ENCODE measurements around the gene C1GALT1C1L. TPM values are rescaled to one million over a fixed set of nuclear protein-coding genes. Genes with fewer than 3 reads are reported as not detected.

Gene C1GALT1C1L
- total and polyA plus RNA-seq, 2 of the 13 experiments (the other 11 are each of a cell fraction or from before 2014, with no cell fraction given) = 1.3 to 2.4 TPM

- TF ChIP-seq ZNF562 (CRISPR knock-in tag; IDR thresholded peaks at IDR 0.05; ENCODE audit: borderline replicate concordance) (no peak), SMYD3 (CRISPR knock-in tag; IDR thresholded peaks at IDR 0.05) (peak; percentile 92), ZNF317 (CRISPR knock-in tag; IDR thresholded peaks at IDR 0.05) (peak; percentile 84; the same call in 1 of the 2 replicates), SOX5 (CRISPR knock-in tag; IDR thresholded peaks at IDR 0.05; ENCODE audit: borderline replicate concordance) (peak; percentile 95), NCOA2 (CRISPR knock-in tag; IDR thresholded peaks at IDR 0.05) (peak; percentile 83), RFX3 (CRISPR knock-in tag; IDR thresholded peaks at IDR 0.05) (no peak), ELF4 (CRISPR knock-in tag; IDR thresholded peaks at IDR 0.05; ENCODE audit: borderline replicate concordance) (no peak), ZFP82 (CRISPR knock-in tag; IDR thresholded peaks at IDR 0.05; ENCODE audit: borderline replicate concordance) (no peak), ZNF703 (CRISPR knock-in tag; IDR thresholded peaks at IDR 0.05; ENCODE audit: borderline replicate concordance) (peak; percentile 44; the same call in 1 of the 2 replicates), RNF2 (conservative IDR thresholded peaks at IDR 0.05; ENCODE audit: low read depth) (no peak), DDIT3 (CRISPR knock-in tag; IDR thresholded peaks at IDR 0.05) (peak; percentile 35; the same call in 1 of the 2 replicates), MATR3 (CRISPR knock-in tag; IDR thresholded peaks at IDR 0.05) (no peak), ZNF883 (CRISPR knock-in tag; IDR thresholded peaks at IDR 0.05; ENCODE audit: not compliant biosample characterization) (no peak), GABPA (IDR thresholded peaks at IDR 0.05; ENCODE audit: low read depth, low read length) (no peak), GABPA (CRISPR knock-in tag; IDR thresholded peaks at IDR 0.05; ENCODE audit: low read depth) (peak; percentile 73), ZNF484 (CRISPR knock-in tag; IDR thresholded peaks at IDR 0.05; ENCODE audit: borderline replicate concordance, low read depth) (no peak), PHF20 (CRISPR knock-in tag; IDR thresholded peaks at IDR 0.05) (no peak), TAF1 (CRISPR knock-in tag; IDR thresholded peaks at IDR 0.05) (no peak), ZNF224 (CRISPR knock-in tag; IDR thresholded peaks at IDR 0.05) (no peak)
- TF ChIP-seq, protein P1, sequence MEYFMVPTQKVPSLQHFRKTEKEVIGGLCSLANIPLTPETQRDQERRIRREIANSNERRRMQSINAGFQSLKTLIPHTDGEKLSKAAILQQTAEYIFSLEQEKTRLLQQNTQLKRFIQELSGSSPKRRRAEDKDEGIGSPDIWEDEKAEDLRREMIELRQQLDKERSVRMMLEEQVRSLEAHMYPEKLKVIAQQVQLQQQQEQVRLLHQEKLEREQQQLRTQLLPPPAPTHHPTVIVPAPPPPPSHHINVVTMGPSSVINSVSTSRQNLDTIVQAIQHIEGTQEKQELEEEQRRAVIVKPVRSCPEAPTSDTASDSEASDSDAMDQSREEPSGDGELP (IDR thresholded peaks at IDR 0.05; ENCODE audit: borderline replicate concordance, low read depth) = peak; percentile 50; the same call in 1 of the 2 replicates
- TF ChIP-seq, protein P2, sequence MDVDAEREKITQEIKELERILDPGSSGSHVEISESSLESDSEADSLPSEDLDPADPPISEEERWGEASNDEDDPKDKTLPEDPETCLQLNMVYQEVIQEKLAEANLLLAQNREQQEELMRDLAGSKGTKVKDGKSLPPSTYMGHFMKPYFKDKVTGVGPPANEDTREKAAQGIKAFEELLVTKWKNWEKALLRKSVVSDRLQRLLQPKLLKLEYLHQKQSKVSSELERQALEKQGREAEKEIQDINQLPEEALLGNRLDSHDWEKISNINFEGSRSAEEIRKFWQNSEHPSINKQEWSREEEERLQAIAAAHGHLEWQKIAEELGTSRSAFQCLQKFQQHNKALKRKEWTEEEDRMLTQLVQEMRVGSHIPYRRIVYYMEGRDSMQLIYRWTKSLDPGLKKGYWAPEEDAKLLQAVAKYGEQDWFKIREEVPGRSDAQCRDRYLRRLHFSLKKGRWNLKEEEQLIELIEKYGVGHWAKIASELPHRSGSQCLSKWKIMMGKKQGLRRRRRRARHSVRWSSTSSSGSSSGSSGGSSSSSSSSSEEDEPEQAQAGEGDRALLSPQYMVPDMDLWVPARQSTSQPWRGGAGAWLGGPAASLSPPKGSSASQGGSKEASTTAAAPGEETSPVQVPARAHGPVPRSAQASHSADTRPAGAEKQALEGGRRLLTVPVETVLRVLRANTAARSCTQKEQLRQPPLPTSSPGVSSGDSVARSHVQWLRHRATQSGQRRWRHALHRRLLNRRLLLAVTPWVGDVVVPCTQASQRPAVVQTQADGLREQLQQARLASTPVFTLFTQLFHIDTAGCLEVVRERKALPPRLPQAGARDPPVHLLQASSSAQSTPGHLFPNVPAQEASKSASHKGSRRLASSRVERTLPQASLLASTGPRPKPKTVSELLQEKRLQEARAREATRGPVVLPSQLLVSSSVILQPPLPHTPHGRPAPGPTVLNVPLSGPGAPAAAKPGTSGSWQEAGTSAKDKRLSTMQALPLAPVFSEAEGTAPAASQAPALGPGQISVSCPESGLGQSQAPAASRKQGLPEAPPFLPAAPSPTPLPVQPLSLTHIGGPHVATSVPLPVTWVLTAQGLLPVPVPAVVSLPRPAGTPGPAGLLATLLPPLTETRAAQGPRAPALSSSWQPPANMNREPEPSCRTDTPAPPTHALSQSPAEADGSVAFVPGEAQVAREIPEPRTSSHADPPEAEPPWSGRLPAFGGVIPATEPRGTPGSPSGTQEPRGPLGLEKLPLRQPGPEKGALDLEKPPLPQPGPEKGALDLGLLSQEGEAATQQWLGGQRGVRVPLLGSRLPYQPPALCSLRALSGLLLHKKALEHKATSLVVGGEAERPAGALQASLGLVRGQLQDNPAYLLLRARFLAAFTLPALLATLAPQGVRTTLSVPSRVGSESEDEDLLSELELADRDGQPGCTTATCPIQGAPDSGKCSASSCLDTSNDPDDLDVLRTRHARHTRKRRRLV (CRISPR knock-in tag; IDR thresholded peaks at IDR 0.05) = 0 out of 2 replicates have a peak, but pooled peaks have one; percentile 55
- TF ChIP-seq, protein P3, sequence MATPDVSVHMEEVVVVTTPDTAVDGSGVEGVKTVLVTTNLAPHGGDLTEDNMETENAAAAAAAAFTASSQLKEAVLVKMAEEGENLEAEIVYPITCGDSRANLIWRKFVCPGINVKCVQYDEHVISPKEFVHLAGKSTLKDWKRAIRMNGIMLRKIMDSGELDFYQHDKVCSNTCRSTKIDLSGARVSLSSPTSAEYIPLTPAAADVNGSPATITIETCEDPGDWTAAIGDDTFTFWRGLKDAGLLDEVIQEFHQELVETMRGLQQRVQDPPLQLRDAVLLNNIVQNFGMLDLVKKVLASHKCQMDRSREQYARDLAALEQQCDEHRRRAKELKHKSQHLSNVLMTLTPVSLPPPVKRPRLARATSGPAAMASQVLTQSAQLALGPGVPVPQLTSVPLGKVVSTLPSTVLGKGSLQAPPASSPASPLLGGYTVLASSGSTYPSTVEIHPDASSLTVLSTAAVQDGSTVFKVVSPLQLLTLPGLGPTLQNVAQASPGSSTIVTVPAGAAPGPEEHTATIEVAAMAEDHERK (CRISPR knock-in tag; IDR thresholded peaks at IDR 0.05; ENCODE audit: low read depth) = no peak
Measured at GRCh38 chr2:43634604-43635306, 41.5 kb downstream of the C1GALT1C1L start (continued).
